Keratinocyte (primary cell): ENCODE results near the gene BICD1. TPM values are rescaled to one million over a fixed set of nuclear protein-coding genes. Genes with fewer than 3 reads are reported as not detected.

Source experiments
- DNase-seq: peaks from one replicate; pipeline ENCODE4 v3.0.0-alpha.2; 2011; ENCODE audit warnings: low read depth, missing footprints, low spot score
- FAIRE-seq: peaks from 2 replicates; lab custom pipeline; 2011; peaks lifted over from hg19 to GRCh38; lab: Jason Lieb, UNC
- H2AFZ ChIP-seq: 2 replicates; pipeline ENCODE4 v1.6.0; 2012; ENCODE audit warnings: low read length, control low read depth, inconsistent platforms; ENCODE audit not compliant: control insufficient read depth
- H3K27ac ChIP-seq: 2 replicates; pipeline ENCODE4 v1.5.1; 2011; ENCODE audit warnings: low read length; ENCODE audit not compliant: control insufficient read depth, insufficient read depth
- H3K27me3 ChIP-seq: 3 replicates; pipeline ENCODE4 v1.6.0; 2011; ENCODE audit warnings: low read length; ENCODE audit not compliant: control insufficient read depth, insufficient read depth; ENCODE audit errors: extremely low read depth
- H3K36me3 ChIP-seq, 2 experiments: 2 replicates in 1 of 2; 3 replicates in 1 of 2; pipeline ENCODE4 v1.5.1; 2011; ENCODE audit warnings: low read length in 2 of 2, mild to moderate bottlenecking in 1 of 2; ENCODE audit not compliant: control insufficient read depth in 2 of 2, insufficient read depth in 2 of 2; ENCODE audit errors: extremely low read depth in 1 of 2
- H3K4me1 ChIP-seq: 3 replicates; pipeline ENCODE4 v1.5.1; 2011; ENCODE audit warnings: low read length; ENCODE audit not compliant: control insufficient read depth, insufficient read depth; ENCODE audit errors: extremely low read depth
- H3K4me2 ChIP-seq: 3 replicates; pipeline ENCODE4 v1.6.0; 2011; ENCODE audit warnings: low read depth, low read length; ENCODE audit not compliant: control insufficient read depth, insufficient read depth; ENCODE audit errors: extremely low read depth
- H3K4me3 ChIP-seq, 3 experiments: fragments of 200-600 bp in 1 of 3; sonication (generic) in 1 of 3; 2 replicates in 2 of 3; 3 replicates in 1 of 3; pipeline ENCODE4 v1.5.1; 2011 to 2016; ENCODE audit warnings: low read length in 3 of 3, mild to moderate bottlenecking in 3 of 3, control low read depth in 2 of 3, inconsistent platforms in 1 of 3, low read depth in 1 of 3, mixed read lengths in 1 of 3, mixed run types in 1 of 3, moderate library complexity in 1 of 3; ENCODE audit not compliant: control insufficient read depth in 2 of 3, insufficient read depth in 2 of 3; ENCODE audit errors: extremely low read depth in 1 of 3
- H3K79me2 ChIP-seq: 2 replicates; pipeline ENCODE4 v1.6.0; 2012; ENCODE audit warnings: low read length; ENCODE audit not compliant: control insufficient read depth, insufficient read depth
- H3K9ac ChIP-seq: 3 replicates; pipeline ENCODE4 v1.6.0; 2011; ENCODE audit warnings: low read length; ENCODE audit not compliant: control insufficient read depth, insufficient read depth; ENCODE audit errors: extremely low read depth
- H3K9me1 ChIP-seq: 3 replicates; pipeline ENCODE4 v1.6.0; 2011; ENCODE audit warnings: low read length; ENCODE audit not compliant: control insufficient read depth, insufficient read depth; ENCODE audit errors: extremely low read depth
- H3K9me3 ChIP-seq: 2 replicates; pipeline ENCODE4 v1.5.1; 2012; ENCODE audit warnings: low read depth, low read length; ENCODE audit not compliant: control insufficient read depth
- H4K20me1 ChIP-seq: 3 replicates; pipeline ENCODE4 v1.6.0; 2011; ENCODE audit warnings: low read length; ENCODE audit not compliant: control insufficient read depth, insufficient read depth; ENCODE audit errors: extremely low read depth
- CTCF ChIP-seq, 3 experiments: IDR thresholded peaks in 1 of 3; conservative IDR thresholded peaks in 1 of 3; optimal IDR thresholded peaks in 1 of 3; 2 replicates in 2 of 3; 3 replicates in 1 of 3; pipeline versions ENCODE3 to v1.5.1; 2011; ENCODE audit warnings: low read length in 3 of 3, mild to moderate bottlenecking in 3 of 3, moderate library complexity in 2 of 3, control low read depth in 1 of 3, inconsistent platforms in 1 of 3; ENCODE audit not compliant: insufficient read depth in 2 of 3; ENCODE audit errors: extremely low read depth in 1 of 3
- EZH2 ChIP-seq: IDR thresholded peaks from one replicate; pipeline ENCODE4 v1.6.1; 2012; ENCODE audit warnings: inconsistent platforms, mild to moderate bottlenecking, low read length, moderate library complexity
- dilution Hi-C: fragments of 300-500 bp; cut with MboI; formaldehyde crosslinking; loops from one replicate; pipeline ENCODE4 v1.7.0; 2020; ENCODE audit warnings: low sequenced_read_pairs; ENCODE audit not compliant: extremely low pct_ligation_motif_present
- polyA plus RNA-seq, 5 experiments: library from polyadenylated mRNA; depleted of rRNA in 3 of 5; stranded (reverse) in 3 of 5; stranded (forward) in 1 of 5; unstranded in 1 of 5; fragments of >200 nt; gene quantifications; 1 replicate in 1 of 5; 2 replicates in 3 of 5; 3 replicates in 1 of 5; pipeline versions ENCODE4 v1.2.1 to v1.2.3, GENCODE V29; 2011 to 2012; ENCODE audit warnings: missing spikeins in 2 of 5, low read depth in 1 of 5, low replicate concordance in 1 of 5

BICD1 gene
- polyA plus RNA-seq, 1 donor (not counting 4 experiments of a cell fraction or from before 2014, with no cell fraction given), result 10.2 TPM

- no peaks in the 10 kb centered on the region for H4K20me1 ChIP-seq
- H3K27ac ChIP-seq, result no peak overlapping the region
- H3K36me3 ChIP-seq, result peaks cover 0 to 3% of the 10 kb centered on the region in 2 experiments
- H3K4me1 ChIP-seq, result peaks cover 10% of the 10 kb centered on the region
- no peaks in the 10 kb centered on the region for H3K9me3 ChIP-seq
- no peaks in the 10 kb centered on the region for H3K9me1 ChIP-seq
- dilution Hi-C loops, result no loop called here
- FAIRE-seq (no peak), DNase-seq (no peak)
- no peak overlapping the region for H3K4me3 ChIP-seq
- no peak overlapping the region for H3K9ac ChIP-seq
- no peaks in the 10 kb centered on the region for H3K27me3 ChIP-seq
- no peak overlapping the region for H3K4me2 ChIP-seq
- TF ChIP-seq EZH2 (no peak), CTCF (optimal IDR thresholded peaks at IDR 0.05 in 1 of 3, IDR thresholded peaks at IDR 0.05 in 1 of 3, conservative IDR thresholded peaks at IDR 0.05 in 1 of 3; ENCODE audit: extremely low read depth in 1 of 3, insufficient read depth in 2 of 3, low read length in 3 of 3) (no peak)
- no peaks in the 10 kb centered on the region for H3K79me2 ChIP-seq
- no peak overlapping the region for H2AFZ ChIP-seq
Observed at GRCh38 chr12:32159381-32159780, 52.7 kb downstream of the BICD1 start.

- no peaks in the 10 kb centered on the region for H3K9me1 ChIP-seq
- no peak overlapping the region for H2AFZ ChIP-seq
- H3K36me3 ChIP-seq, result peaks cover 0 to 3% of the 10 kb centered on the region in 2 experiments
- H3K79me2 ChIP-seq, result no peaks in the 10 kb centered on the region
- dilution Hi-C loops, result no loop called here
- FAIRE-seq (no peak), DNase-seq (no peak)
- no peak overlapping the region for H3K27ac ChIP-seq
- no peaks in the 10 kb centered on the region for H3K9me3 ChIP-seq
- no peaks in the 10 kb centered on the region for H4K20me1 ChIP-seq
- H3K4me2 ChIP-seq, result no peak overlapping the region
- TF ChIP-seq CTCF (optimal IDR thresholded peaks at IDR 0.05 in 1 of 3, IDR thresholded peaks at IDR 0.05 in 1 of 3, conservative IDR thresholded peaks at IDR 0.05 in 1 of 3; ENCODE audit: extremely low read depth in 1 of 3, insufficient read depth in 2 of 3, low read length in 3 of 3) (no peak), EZH2 (no peak)
- no peak overlapping the region for H3K9ac ChIP-seq
- H3K27me3 ChIP-seq, result no peaks in the 10 kb centered on the region
- no peak overlapping the region for H3K4me3 ChIP-seq
- peaks cover 10% of the 10 kb centered on the region for H3K4me1 ChIP-seq
Observed at GRCh38 chr12:32159925-32160324, 53.3 kb downstream of the BICD1 start.
